SK-N-SH (cell line): ENCODE data around the gene GSTM2. TPM values are rescaled to one million over a fixed set of nuclear protein-coding genes. Genes with fewer than 3 reads are reported as not detected.
A peak's percentile ranks its signal among the peaks of the same experiment; 100 is the strongest.

ENCODE experiments used
- CTCF ChIA-PET: fragments of 300-600, 350-600 bp; formaldehyde crosslinking; extraction: SDS; loops from one replicate; lab custom pipeline; 2021; lab: Yijun Ruan, JAX
- POLR2A ChIA-PET: fragments of 350-600 bp; sonication (Branson Sonifier 250); formaldehyde crosslinking; extraction: SDS; loops from one replicate; lab custom pipeline; 2020; ENCODE audit warnings: antibody characterized with exemption, inconsistent platforms; lab: Yijun Ruan, JAX
- DNase-seq: peaks from one replicate; pipeline ENCODE4 v3.0.0; 2012
- H2AFZ ChIP-seq: fragments of 200-600 bp; sonication (generic); 2 replicates; pipeline ENCODE4 v1.8.1; 2016; ENCODE audit warnings: antibody characterized with exemption, mild to moderate bottlenecking, low read depth
- H3F3A ChIP-seq: fragments of 200-600 bp; sonication (generic); replicated peaks from 2 replicates; pipeline ENCODE3; 2016; ENCODE audit warnings: antibody characterized with exemption, mild to moderate bottlenecking; ENCODE audit not compliant: insufficient read depth
- H3K27ac ChIP-seq, 2 experiments: fragments of 200-500 bp in 1 of 2; fragments of 200-600 bp in 1 of 2; sonication (Bioruptor generic) in 1 of 2; sonication (generic), shearing (Covaris generic) in 1 of 2; 2 replicates each; pipeline versions ENCODE4 v1.5.1 to v1.6.1; 2014 to 2016; ENCODE audit warnings: low read depth in 2 of 2, inconsistent platforms in 1 of 2, low read length in 1 of 2, mild to moderate bottlenecking in 1 of 2, mixed read lengths in 1 of 2
- H3K27me3 ChIP-seq: fragments of 200-600 bp; sonication (generic), shearing (Covaris generic); 2 replicates; pipeline ENCODE4 v1.6.1; 2016; ENCODE audit warnings: mixed run types; ENCODE audit not compliant: insufficient read depth
- H3K36me3 ChIP-seq, 2 experiments: fragments of 200-500 bp in 1 of 2; fragments of 200-600 bp in 1 of 2; sonication (Bioruptor generic) in 1 of 2; sonication (generic) in 1 of 2; replicated peaks in 1 of 2; 2 replicates each; pipeline versions ENCODE3 to v1.5.1; 2014 to 2016; ENCODE audit warnings: low read length in 1 of 2, mild to moderate bottlenecking in 1 of 2; ENCODE audit not compliant: insufficient read depth in 2 of 2, control insufficient read depth in 1 of 2
- H3K4me1 ChIP-seq, 2 experiments: fragments of 200-500 bp in 1 of 2; fragments of 200-600 bp in 1 of 2; sonication (Bioruptor generic) in 1 of 2; sonication (generic), shearing (Covaris generic) in 1 of 2; 2 replicates each; pipeline versions ENCODE4 v1.5.1 to v1.6.1; 2014 to 2016; ENCODE audit warnings: low read depth in 1 of 2, low read length in 1 of 2, mixed run types in 1 of 2; ENCODE audit not compliant: insufficient read depth in 2 of 2, control insufficient read depth in 1 of 2
- H3K4me2 ChIP-seq: fragments of 200-600 bp; sonication (generic), shearing (Covaris generic); 2 replicates; pipeline ENCODE4 v1.6.1; 2017; ENCODE audit warnings: mixed run types
- H3K4me3 ChIP-seq, 2 experiments: fragments of 200-500 bp in 1 of 2; fragments of 200-600 bp in 1 of 2; sonication (Bioruptor generic) in 1 of 2; sonication (generic), shearing (Covaris generic) in 1 of 2; 2 replicates each; pipeline versions ENCODE4 v1.5.1 to v1.8.1; 2014 to 2016; ENCODE audit warnings: low read depth in 2 of 2, inconsistent platforms in 1 of 2, low read length in 1 of 2, mild to moderate bottlenecking in 1 of 2, mixed read lengths in 1 of 2, moderate library complexity in 1 of 2
- H3K79me2 ChIP-seq: fragments of 200-600 bp; sonication (generic); 2 replicates; pipeline ENCODE4 v1.8.1; 2017; ENCODE audit warnings: mild to moderate bottlenecking; ENCODE audit not compliant: insufficient read depth
- H3K9ac ChIP-seq: fragments of 200-600 bp; sonication (generic); 2 replicates; pipeline ENCODE4 v1.6.1; 2017; ENCODE audit warnings: mixed run types
- H3K9me2 ChIP-seq: fragments of 200-600 bp; sonication (generic); 2 replicates; pipeline ENCODE4 v1.6.1; 2017; ENCODE audit warnings: mixed run types
- H3K9me3 ChIP-seq: fragments of 200-600 bp; sonication (generic); 2 replicates; pipeline ENCODE4 v1.6.1; 2017; ENCODE audit warnings: mixed run types, mild to moderate bottlenecking, moderate library complexity
- H4K20me1 ChIP-seq: fragments of 200-600 bp; sonication (generic); 2 replicates; pipeline ENCODE4 v1.6.1; 2017; ENCODE audit warnings: mild to moderate bottlenecking, mixed run types; ENCODE audit not compliant: insufficient read depth
- ELF1 ChIP-seq: IDR thresholded peaks from 2 replicates; pipeline ENCODE4 v1.4.0; 2012
- GABPA ChIP-seq: IDR thresholded peaks from 2 replicates; pipeline ENCODE4 v1.4.0; 2012; ENCODE audit warnings: low read depth, mild to moderate bottlenecking
- GATA2 ChIP-seq: sonication (generic); formaldehyde crosslinking; IDR thresholded peaks from 2 replicates; pipeline ENCODE4 v1.5.0; 2020; ENCODE audit warnings: mild to moderate bottlenecking, missing genetic modification reagents
- JUND ChIP-seq: IDR thresholded peaks from 2 replicates; pipeline ENCODE4 v1.4.0; 2012
- MXI1 ChIP-seq: IDR thresholded peaks from 2 replicates; pipeline ENCODE4 v1.6.1; 2012; ENCODE audit warnings: mild to moderate bottlenecking, low read depth, low read length, improper control_type of control experiment
- NFIC ChIP-seq: IDR thresholded peaks from 2 replicates; pipeline ENCODE4 v1.4.0; 2012; ENCODE audit warnings: borderline replicate concordance
- NRF1 ChIP-seq: IDR thresholded peaks from 2 replicates; pipeline ENCODE4 v1.6.1; 2012; ENCODE audit warnings: low read depth, mild to moderate bottlenecking, low read length
- RAD21 ChIP-seq: IDR thresholded peaks from 2 replicates; pipeline ENCODE4 v1.6.1; 2012; ENCODE audit warnings: mild to moderate bottlenecking, low read length
- RFX5 ChIP-seq: IDR thresholded peaks from 2 replicates; pipeline ENCODE4 v1.6.1; 2012; ENCODE audit warnings: mild to moderate bottlenecking, improper control_type of control experiment, low read length
- RXRA ChIP-seq: IDR thresholded peaks from 2 replicates; pipeline ENCODE4 v1.4.0; 2012; ENCODE audit warnings: low read depth, mild to moderate bottlenecking, borderline replicate concordance
- SIN3A ChIP-seq: IDR thresholded peaks from 2 replicates; pipeline ENCODE4 v1.6.1; 2012; ENCODE audit warnings: low read depth, mild to moderate bottlenecking, low read length, moderate library complexity, borderline replicate concordance
- SMC3 ChIP-seq: IDR thresholded peaks from 2 replicates; pipeline ENCODE4 v1.6.1; 2012; ENCODE audit warnings: low read depth, low read length, improper control_type of control experiment
- TAF1 ChIP-seq: IDR thresholded peaks from 2 replicates; pipeline ENCODE4 v1.6.1; 2012; ENCODE audit warnings: low read depth, mild to moderate bottlenecking, low read length, moderate library complexity, borderline replicate concordance
- TEAD4 ChIP-seq: IDR thresholded peaks from 2 replicates; pipeline ENCODE4 v1.4.0; 2012; ENCODE audit warnings: mild to moderate bottlenecking, borderline replicate concordance; ENCODE audit not compliant: insufficient read depth
- YY1 ChIP-seq: IDR thresholded peaks from 2 replicates; pipeline ENCODE4 v1.4.0; 2012; ENCODE audit warnings: low read depth, mild to moderate bottlenecking
- ZBTB33 ChIP-seq: IDR thresholded peaks from 2 replicates; pipeline ENCODE4 v1.4.0; 2012; ENCODE audit warnings: low read depth, borderline replicate concordance
- WGBS: methylation state at CpG from one replicate; pipeline ENCODE4 v1.1.6; 2017; ENCODE audit warnings: low lambda C conversion rate; 5-methylcytosine and 5-hydroxymethylcytosine counted together
- polyA plus RNA-seq, 3 experiments: library from polyadenylated mRNA; depleted of rRNA; stranded (reverse); fragments of >200 nt; gene quantifications; 2 replicates each; pipeline ENCODE4 v1.2.3, GENCODE V29; 2012
- TF ChIP-seq, protein P1 (sequence below): IDR thresholded peaks from 2 replicates; pipeline ENCODE4 v1.6.1; 2012; ENCODE audit warnings: mild to moderate bottlenecking, low read depth, low read length, moderate library complexity
- TF ChIP-seq, protein P2 (sequence below): IDR thresholded peaks from 2 replicates; pipeline ENCODE4; 2012
- TF ChIP-seq, protein P3 (sequence below): IDR thresholded peaks from 2 replicates; pipeline ENCODE4 v1.4.0; 2012; ENCODE audit warnings: low read depth

Gene GSTM2
- polyA plus RNA-seq, 1 of the 3 experiments (the other 2 are of a cell fraction), result 70.2 TPM

DNA sequence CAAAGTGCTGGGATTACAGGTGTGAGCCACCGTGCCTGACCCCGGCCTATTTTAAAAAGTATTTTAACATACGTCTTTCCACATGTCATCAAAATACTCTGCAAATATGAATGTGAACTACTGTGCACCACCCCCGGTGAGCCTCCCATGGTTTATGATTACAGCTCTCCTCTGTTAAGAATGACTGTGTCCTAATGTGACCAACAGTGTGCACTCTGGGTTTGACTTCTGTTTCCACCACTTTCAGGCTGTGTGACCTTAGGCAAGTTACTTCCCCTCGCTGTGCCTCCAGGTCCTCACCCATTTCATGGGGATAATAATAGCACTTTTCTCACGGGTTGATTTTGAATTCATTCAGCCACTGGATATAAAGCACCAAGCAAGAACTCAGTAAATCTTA, 33.6 kb upstream of the GSTM2 start:
- ChIA-PET POLR2A (no interaction called here), CTCF (interaction anchor here (2.8 to 4.2 kb wide), 2 partner anchors 15 to 88 kb away, joined by 14 to 28 read pairs; no protein-coding TSS in a partner anchor)
- H3K9me2 ChIP-seq, result no peaks in the 10 kb centered on the region

More for the DNA sequence above, 33.6 kb upstream of the GSTM2 start:
- Histone ChIP-seq H3K27ac (peak overlapping the region in 1 of 2 experiments; percentile 98; a peak in 1 of 4 replicates), H3K4me1 (peaks cover 7 to 84% of the 10 kb centered on the region in 2 experiments; a peak in 3 of 4 replicates), H4K20me1 (no peaks in the 10 kb centered on the region), H3K27me3 (no peaks in the 10 kb centered on the region), H3K4me3 (no peak overlapping the region), H3K36me3 (peaks cover 20 to 26% of the 10 kb centered on the region in 2 experiments), H3F3A (peaks cover 4% of the 10 kb centered on the region), H3K9ac (no peak overlapping the region), H3K4me2 (no peak overlapping the region), H2AFZ (no peak overlapping the region), H3K9me3 (no peaks in the 10 kb centered on the region; the same call in 1 of the 2 replicates), H3K79me2 (no peaks in the 10 kb centered on the region)
- 91% methylated on average over 6 of the region's 6 CpGs for WGBS
- no peak for DNase-seq
- TF ChIP-seq TAF1, result no peak
- TF ChIP-seq NFIC, result no peak
- TF ChIP-seq, protein P1, sequence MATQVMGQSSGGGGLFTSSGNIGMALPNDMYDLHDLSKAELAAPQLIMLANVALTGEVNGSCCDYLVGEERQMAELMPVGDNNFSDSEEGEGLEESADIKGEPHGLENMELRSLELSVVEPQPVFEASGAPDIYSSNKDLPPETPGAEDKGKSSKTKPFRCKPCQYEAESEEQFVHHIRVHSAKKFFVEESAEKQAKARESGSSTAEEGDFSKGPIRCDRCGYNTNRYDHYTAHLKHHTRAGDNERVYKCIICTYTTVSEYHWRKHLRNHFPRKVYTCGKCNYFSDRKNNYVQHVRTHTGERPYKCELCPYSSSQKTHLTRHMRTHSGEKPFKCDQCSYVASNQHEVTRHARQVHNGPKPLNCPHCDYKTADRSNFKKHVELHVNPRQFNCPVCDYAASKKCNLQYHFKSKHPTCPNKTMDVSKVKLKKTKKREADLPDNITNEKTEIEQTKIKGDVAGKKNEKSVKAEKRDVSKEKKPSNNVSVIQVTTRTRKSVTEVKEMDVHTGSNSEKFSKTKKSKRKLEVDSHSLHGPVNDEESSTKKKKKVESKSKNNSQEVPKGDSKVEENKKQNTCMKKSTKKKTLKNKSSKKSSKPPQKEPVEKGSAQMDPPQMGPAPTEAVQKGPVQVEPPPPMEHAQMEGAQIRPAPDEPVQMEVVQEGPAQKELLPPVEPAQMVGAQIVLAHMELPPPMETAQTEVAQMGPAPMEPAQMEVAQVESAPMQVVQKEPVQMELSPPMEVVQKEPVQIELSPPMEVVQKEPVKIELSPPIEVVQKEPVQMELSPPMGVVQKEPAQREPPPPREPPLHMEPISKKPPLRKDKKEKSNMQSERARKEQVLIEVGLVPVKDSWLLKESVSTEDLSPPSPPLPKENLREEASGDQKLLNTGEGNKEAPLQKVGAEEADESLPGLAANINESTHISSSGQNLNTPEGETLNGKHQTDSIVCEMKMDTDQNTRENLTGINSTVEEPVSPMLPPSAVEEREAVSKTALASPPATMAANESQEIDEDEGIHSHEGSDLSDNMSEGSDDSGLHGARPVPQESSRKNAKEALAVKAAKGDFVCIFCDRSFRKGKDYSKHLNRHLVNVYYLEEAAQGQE, result no peak
- no peak for TF ChIP-seq RXRA
- TF ChIP-seq MXI1, result no peak
- TF ChIP-seq YY1, result no peak
- no peak for TF ChIP-seq SMC3
- no peak for TF ChIP-seq TEAD4
- TF ChIP-seq JUND, result no peak
- TF ChIP-seq SIN3A, result no peak
- TF ChIP-seq GATA2, result no peak
- TF ChIP-seq, protein P2, sequence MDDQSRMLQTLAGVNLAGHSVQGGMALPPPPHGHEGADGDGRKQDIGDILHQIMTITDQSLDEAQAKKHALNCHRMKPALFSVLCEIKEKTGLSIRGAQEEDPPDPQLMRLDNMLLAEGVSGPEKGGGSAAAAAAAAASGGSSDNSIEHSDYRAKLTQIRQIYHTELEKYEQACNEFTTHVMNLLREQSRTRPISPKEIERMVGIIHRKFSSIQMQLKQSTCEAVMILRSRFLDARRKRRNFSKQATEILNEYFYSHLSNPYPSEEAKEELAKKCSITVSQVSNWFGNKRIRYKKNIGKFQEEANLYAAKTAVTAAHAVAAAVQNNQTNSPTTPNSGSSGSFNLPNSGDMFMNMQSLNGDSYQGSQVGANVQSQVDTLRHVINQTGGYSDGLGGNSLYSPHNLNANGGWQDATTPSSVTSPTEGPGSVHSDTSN, result no peak
- no peak for TF ChIP-seq GABPA
- no peak for TF ChIP-seq NRF1
- no peak for TF ChIP-seq ZBTB33
- no peak for TF ChIP-seq ELF1
- TF ChIP-seq, protein P3, sequence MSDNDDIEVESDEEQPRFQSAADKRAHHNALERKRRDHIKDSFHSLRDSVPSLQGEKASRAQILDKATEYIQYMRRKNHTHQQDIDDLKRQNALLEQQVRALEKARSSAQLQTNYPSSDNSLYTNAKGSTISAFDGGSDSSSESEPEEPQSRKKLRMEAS, result no peak
- TF ChIP-seq RAD21, result no peak
- TF ChIP-seq RFX5, result no peak
